OCI-LY1 (cell line): ENCODE data around the gene C8G.

Experiments
- H2AFZ ChIP-seq: fragments of 200-600 bp; sonication (generic), shearing (Covaris generic); 2 replicates; pipeline ENCODE4 v1.6.0; 2014; ENCODE audit warnings: antibody characterized with exemption, mild to moderate bottlenecking, low read length
- H3F3A ChIP-seq: fragments of 200-600 bp; sonication (generic), shearing (Covaris generic); 2 replicates; pipeline ENCODE4 v1.6.0; 2014; ENCODE audit warnings: mild to moderate bottlenecking, antibody characterized with exemption, low read length, moderate library complexity; ENCODE audit not compliant: insufficient read depth
- H3K27ac ChIP-seq: fragments of 200-600 bp; sonication (generic); 2 replicates; pipeline ENCODE4 v1.5.1; 2014; ENCODE audit warnings: low read length, mixed run types, mild to moderate bottlenecking, low read depth; ENCODE audit not compliant: poor library complexity, severe bottlenecking
- H3K27me3 ChIP-seq: fragments of 200-600 bp; sonication (generic); 2 replicates; pipeline ENCODE4 v1.6.0; 2014; ENCODE audit warnings: antibody characterized with exemption, mild to moderate bottlenecking, low read length, moderate library complexity; ENCODE audit not compliant: insufficient read depth
- H3K36me3 ChIP-seq: fragments of 200-600 bp; sonication (generic); 2 replicates; pipeline ENCODE4 v1.6.1; 2014; ENCODE audit warnings: mild to moderate bottlenecking, antibody characterized with exemption, low read length, moderate library complexity, mixed read lengths; ENCODE audit not compliant: insufficient read depth
- H3K4me1 ChIP-seq: fragments of 200-600 bp; sonication (generic); 2 replicates; pipeline ENCODE4 v1.5.1; 2014; ENCODE audit warnings: mild to moderate bottlenecking, low read length, moderate library complexity; ENCODE audit not compliant: insufficient read depth, severe bottlenecking
- H3K4me2 ChIP-seq: fragments of 200-600 bp; sonication (generic), shearing (Covaris generic); 2 replicates; pipeline ENCODE4 v1.6.1; 2014; ENCODE audit warnings: low read length
- H3K4me3 ChIP-seq: fragments of 200-600 bp; sonication (generic); 2 replicates; pipeline ENCODE4 v1.5.1; 2014; ENCODE audit warnings: low read length, low read depth, mild to moderate bottlenecking, mixed read lengths; ENCODE audit not compliant: poor library complexity, severe bottlenecking
- H3K79me2 ChIP-seq: fragments of 200-600 bp; shearing (Covaris generic); 2 replicates; pipeline ENCODE4 v1.6.1; 2016; ENCODE audit warnings: mixed run types, low read length, mixed read lengths; ENCODE audit not compliant: insufficient read depth
- H3K9ac ChIP-seq: fragments of 200-600 bp; sonication (generic), shearing (Covaris generic); 2 replicates; pipeline ENCODE4 v1.6.1; 2014; ENCODE audit warnings: mild to moderate bottlenecking, low read length, mixed read lengths
- H3K9me2 ChIP-seq: fragments of 200-600 bp; sonication (generic), shearing (Covaris generic); 2 replicates; pipeline ENCODE4 v1.6.1; 2014; ENCODE audit warnings: low read depth, mild to moderate bottlenecking, low read length, mixed read lengths
- H3K9me3 ChIP-seq: fragments of 200-600 bp; shearing (Covaris generic); 2 replicates; pipeline ENCODE4 v1.6.1; 2014; ENCODE audit warnings: low read length, mixed read lengths
- H4K20me1 ChIP-seq: fragments of 200-600 bp; sonication (generic), shearing (Covaris generic); 2 replicates; pipeline ENCODE4 v1.6.0; 2016; ENCODE audit warnings: mild to moderate bottlenecking, low read length; ENCODE audit not compliant: insufficient read depth
- EZH2 ChIP-seq: fragments of 200-600 bp; sonication (generic), shearing (Covaris generic); IDR thresholded peaks from 2 replicates; pipeline ENCODE4 v1.8.0; 2017; ENCODE audit warnings: borderline replicate concordance, mixed run types, mild to moderate bottlenecking, antibody characterized with exemption, low read length, moderate library complexity, mixed read lengths
- TF ChIP-seq, protein P1 (sequence below): fragments of 200-600 bp; sonication (generic), shearing (Covaris generic); IDR thresholded peaks from 2 replicates; pipeline ENCODE4 v1.5.1; 2017; ENCODE audit warnings: mild to moderate bottlenecking, antibody characterized with exemption, low read length, moderate library complexity, mixed read lengths

C8G gene

DNA sequence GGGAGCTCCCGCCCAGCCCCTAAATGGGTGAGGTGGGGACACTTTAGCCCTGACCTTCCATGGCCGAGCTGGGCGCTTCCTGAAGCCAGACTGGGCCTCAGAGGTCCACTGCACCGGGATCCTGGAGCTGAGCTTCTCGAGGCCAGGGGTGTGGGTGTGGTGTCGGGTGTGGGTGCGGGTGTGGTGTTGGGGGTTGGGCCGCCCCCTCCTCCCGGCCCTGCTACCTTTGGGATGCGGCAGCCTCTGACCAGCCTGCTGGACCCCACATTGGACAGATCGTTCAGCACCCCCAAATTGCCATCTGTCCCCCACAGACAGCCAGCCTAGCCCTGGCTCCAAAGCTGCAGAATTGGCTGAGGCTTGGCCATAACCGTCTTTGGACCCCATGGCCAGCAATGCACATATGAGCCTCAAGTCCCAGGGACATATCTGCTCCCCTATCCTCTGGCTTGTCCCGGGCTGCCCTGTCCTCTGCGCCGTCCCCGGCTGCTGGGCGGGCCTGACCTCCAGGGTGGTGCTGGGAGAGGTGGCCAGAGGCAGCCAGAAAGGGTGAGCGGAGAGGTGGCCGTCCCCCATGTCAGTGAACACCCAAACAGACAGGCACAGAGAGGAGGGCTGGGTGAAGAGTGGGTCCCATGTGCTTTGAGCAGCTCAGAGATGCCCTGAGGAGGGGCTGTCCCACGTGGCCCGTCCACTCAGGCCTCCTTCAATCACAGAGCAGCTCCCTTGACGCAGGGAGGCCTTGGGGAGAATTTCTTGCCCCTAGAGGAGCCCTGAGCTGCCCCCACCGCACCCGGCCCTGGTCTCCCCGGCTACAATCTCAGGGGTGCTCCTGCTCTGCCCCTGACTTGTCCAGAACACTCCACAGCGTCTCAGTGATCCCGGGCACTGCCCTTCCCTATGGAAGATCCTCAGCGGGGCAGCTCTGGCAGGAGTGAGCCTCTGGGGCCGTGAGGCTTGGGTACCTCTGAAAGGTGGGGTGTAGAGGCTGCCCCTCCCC lies 28.9 kb downstream of the C8G start:
- Histone ChIP-seq H3K9ac (no peak overlapping the region), H3K36me3 (no peaks in the 10 kb centered on the region), H4K20me1 (no peaks in the 10 kb centered on the region), H3F3A (no peaks in the 10 kb centered on the region), H2AFZ (no peak overlapping the region), H3K79me2 (no peaks in the 10 kb centered on the region), H3K4me3 (no peak overlapping the region), H3K4me1 (no peaks in the 10 kb centered on the region), H3K27ac (no peak overlapping the region), H3K27me3 (peaks cover 4% of the 10 kb centered on the region; the same call in 1 of the 2 replicates), H3K4me2 (no peak overlapping the region), H3K9me2 (no peaks in the 10 kb centered on the region), H3K9me3 (no peaks in the 10 kb centered on the region)
- TF ChIP-seq, protein P1, sequence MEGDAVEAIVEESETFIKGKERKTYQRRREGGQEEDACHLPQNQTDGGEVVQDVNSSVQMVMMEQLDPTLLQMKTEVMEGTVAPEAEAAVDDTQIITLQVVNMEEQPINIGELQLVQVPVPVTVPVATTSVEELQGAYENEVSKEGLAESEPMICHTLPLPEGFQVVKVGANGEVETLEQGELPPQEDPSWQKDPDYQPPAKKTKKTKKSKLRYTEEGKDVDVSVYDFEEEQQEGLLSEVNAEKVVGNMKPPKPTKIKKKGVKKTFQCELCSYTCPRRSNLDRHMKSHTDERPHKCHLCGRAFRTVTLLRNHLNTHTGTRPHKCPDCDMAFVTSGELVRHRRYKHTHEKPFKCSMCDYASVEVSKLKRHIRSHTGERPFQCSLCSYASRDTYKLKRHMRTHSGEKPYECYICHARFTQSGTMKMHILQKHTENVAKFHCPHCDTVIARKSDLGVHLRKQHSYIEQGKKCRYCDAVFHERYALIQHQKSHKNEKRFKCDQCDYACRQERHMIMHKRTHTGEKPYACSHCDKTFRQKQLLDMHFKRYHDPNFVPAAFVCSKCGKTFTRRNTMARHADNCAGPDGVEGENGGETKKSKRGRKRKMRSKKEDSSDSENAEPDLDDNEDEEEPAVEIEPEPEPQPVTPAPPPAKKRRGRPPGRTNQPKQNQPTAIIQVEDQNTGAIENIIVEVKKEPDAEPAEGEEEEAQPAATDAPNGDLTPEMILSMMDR = no peak
- no peak for TF ChIP-seq EZH2

DNA sequence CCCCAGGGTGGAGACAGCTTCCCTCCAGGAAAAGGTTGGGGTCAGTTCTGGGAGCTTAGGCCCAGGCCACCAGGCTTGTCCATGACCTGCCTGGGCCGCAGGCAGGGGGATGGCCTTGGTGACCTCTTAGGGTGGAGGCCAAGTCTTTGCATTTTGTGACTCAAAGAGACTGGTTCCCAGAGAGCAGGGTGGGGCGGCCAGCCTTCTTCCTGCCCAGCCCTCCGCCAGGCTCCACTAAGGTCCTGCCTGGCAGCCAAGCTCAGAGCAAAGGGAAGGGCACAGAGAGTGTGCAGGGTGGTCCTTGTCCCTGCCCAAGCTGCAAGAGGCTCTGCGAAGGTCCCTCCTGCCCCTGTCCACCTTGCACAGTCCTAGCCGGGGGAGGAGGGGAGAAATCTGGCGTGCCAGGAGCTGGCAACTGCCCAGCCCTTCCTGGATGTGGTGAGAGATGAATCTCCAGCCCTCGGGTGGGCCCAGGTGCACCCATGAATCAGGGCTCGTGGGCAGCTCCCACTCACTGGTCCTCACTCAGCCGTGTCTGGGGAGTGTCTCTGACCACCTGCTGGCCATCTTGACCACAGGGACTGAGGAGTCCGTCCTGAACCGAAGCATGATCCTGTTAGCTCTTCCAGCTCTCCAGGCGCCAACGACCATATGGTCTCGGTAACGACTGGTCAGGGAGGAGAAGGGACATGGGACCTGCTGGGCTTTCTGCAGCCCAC lies 29.9 kb downstream of the C8G start:
- Histone ChIP-seq H3K9me2 (no peaks in the 10 kb centered on the region), H3K4me3 (no peak overlapping the region), H3K4me2 (no peak overlapping the region), H3F3A (no peaks in the 10 kb centered on the region), H3K9me3 (no peaks in the 10 kb centered on the region), H3K27ac (no peak overlapping the region), H3K9ac (no peak overlapping the region), H3K27me3 (peaks cover 4% of the 10 kb centered on the region; the same call in 1 of the 2 replicates), H3K36me3 (no peaks in the 10 kb centered on the region), H4K20me1 (no peaks in the 10 kb centered on the region), H3K79me2 (no peaks in the 10 kb centered on the region), H3K4me1 (no peaks in the 10 kb centered on the region), H2AFZ (no peak overlapping the region)
- TF ChIP-seq EZH2 = no peak
- TF ChIP-seq, protein P1 = no peak

DNA sequence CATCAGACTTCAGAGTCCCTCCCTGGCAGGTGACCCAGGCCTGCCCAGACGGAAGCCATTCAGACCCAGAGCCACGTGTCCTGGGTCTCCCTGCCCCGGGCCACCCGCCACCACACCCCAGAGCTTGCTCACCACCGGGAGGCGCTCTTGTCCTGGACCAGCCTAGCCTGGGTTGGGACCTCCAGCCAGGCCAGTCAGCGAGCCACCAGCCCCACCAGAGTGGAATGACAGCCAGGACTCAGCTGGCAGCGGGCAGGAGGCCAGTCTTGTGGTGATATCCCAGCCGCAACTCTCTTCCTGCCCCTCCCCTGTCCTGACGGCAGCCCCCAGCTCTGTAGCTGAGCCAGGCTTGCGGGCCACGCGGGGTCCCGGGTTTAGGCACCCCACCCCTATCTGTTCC lies 30.6 kb downstream of the C8G start:
- no peaks in the 10 kb centered on the region for H3F3A ChIP-seq
- H3K36me3 ChIP-seq = no peaks in the 10 kb centered on the region
- no peaks in the 10 kb centered on the region for H4K20me1 ChIP-seq
- no peak overlapping the region for H3K9ac ChIP-seq
- H2AFZ ChIP-seq = no peak overlapping the region
- no peak overlapping the region for H3K27ac ChIP-seq
- no peaks in the 10 kb centered on the region for H3K79me2 ChIP-seq
- H3K27me3 ChIP-seq = peaks cover 5% of the 10 kb centered on the region; the same call in 1 of the 2 replicates
- no peak overlapping the region for H3K4me3 ChIP-seq
- H3K9me2 ChIP-seq = no peaks in the 10 kb centered on the region
- H3K9me3 ChIP-seq = no peaks in the 10 kb centered on the region
- no peaks in the 10 kb centered on the region for H3K4me1 ChIP-seq
- TF ChIP-seq EZH2 = no peak
- TF ChIP-seq, protein P1 = peak; percentile 30; the same call in 1 of the 2 replicates
- no peak overlapping the region for H3K4me2 ChIP-seq
